ENCODE measurements around the gene PRKG1.
"Not testable (repeated sequence)": the region's sequence is repeated elsewhere in the genome, so short reads cannot be mapped to it uniquely, and the experiment has no call there.

Gene PRKG1

GRCh38 chr10:52007091-52007490 lies 932.8 kb downstream of the PRKG1 start:
- DNase-seq (ENCODE audit: low spot score), result no peak

- no peak for DNase-seq (ENCODE audit: low spot score)
Measured at GRCh38 chr10:52011118-52011517, 936.8 kb downstream of the PRKG1 start.

DNA sequence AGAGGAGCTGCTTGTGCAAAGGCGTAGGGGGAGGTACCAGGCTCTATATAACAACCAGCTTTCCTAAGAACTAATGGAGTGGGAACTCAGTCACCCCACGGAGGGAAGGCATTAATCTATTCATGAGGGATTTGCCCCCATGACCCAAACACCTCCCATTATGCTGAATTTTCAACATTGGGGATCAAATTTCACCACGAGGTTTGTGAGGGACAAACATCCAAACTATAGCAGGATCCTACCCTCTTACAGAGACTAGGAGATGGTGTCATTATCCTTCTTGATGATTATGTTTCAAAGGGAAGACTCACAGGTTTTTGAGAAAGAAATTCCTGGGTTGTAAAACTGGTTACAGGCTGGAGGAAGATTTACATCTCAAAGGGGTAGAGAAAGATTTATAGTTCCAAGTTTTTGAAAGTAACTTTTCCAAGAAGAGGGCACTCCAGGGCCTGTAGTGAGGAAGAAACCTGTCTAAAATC lies 944.8 kb downstream of the PRKG1 start:
- DNase-seq (ENCODE audit: low spot score), result no peak

DNA sequence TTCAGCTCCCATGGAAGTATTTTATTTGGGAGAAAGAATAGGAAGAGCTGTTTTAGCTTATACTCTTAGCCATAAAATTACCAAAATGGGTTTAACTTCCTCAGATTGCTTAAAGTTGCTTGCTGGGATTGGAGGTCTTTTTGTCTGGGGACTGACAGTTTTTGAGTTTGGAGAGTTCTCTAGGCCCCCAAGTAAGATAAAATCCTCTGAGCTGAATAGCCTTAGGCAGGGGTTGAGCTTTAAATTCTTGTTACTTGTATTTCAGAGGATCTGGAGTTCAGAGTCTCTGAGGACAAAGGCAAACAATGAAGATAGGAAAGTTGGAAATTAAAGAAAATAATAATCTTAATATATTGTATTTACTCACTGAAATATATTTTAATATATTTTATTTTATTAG lies 945.4 kb downstream of the PRKG1 start:
- DNase-seq (ENCODE audit: low spot score), result no peak

GRCh38 chr10:52020173-52020572 lies 945.9 kb downstream of the PRKG1 start:
- DNase-seq (ENCODE audit: low spot score), result no peak

DNA sequence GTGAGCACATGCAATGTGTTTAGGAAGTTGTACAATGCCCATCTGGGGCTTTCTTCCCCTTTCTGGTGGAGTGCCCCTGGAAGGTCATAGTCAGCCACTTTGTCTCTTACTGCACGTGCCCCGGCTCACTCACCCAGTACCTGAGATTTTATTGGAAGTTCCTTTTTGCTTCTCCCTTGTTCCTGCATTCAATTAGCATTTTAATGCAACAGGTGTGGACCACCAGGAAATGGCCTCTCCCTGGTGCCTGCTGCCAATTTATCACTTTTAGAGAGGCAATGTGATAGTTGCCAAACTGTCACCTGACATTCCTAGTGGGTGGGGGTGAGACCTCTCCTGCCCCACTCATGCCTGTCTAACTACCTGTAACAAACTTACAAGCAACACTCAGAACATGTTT lies 946.4 kb downstream of the PRKG1 start:
- DNase-seq (ENCODE audit: low spot score), result no peak

DNA sequence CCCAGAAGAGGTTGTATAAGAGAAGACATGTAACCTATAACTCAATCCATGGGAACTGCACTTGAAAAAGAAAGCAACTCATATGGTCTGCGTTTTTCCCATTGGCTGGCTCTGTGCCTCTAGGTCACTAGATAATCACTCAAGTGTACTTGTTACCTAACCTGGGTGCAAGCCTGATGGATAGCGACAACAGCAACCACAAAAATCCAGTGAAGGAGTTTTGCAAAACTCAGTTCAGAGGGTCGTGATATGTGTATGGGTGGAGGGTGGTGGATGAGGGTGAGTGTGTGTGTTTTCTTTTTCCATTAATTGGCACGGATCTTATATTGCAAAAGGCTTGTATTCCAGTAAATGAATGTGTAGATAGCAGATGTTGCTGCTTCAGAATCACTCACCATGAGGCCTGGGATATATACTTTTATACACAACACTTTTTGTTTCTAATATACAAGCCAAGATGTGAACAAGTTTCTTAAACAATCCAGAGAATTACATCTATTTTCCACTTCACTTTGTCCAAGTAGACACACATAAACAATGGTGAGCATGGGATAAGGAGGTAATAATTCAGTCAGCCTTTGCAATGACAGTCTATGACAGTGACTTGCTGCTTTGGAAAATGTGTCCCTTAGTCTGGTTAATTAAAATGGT lies 952.9 kb downstream of the PRKG1 start:
- DNase-seq (ENCODE audit: low spot score), result no peak

DNA sequence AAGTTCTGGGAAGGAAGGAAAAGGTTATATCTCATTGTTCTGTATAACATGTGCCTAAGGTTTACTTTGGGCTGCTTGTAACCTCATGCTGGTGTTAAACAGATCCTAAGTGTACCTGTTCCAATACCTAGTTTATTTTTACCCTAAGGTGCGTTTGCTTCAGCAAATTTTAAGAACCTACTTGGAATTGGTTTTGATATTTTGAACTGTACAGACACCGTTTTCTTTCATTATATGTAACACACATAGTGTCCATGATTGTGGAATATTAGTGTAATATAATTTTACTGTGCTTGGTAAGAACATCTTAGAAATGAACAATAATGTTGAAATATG lies 954.2 kb downstream of the PRKG1 start:
- DNase-seq (ENCODE audit: low spot score), result no peak

DNA sequence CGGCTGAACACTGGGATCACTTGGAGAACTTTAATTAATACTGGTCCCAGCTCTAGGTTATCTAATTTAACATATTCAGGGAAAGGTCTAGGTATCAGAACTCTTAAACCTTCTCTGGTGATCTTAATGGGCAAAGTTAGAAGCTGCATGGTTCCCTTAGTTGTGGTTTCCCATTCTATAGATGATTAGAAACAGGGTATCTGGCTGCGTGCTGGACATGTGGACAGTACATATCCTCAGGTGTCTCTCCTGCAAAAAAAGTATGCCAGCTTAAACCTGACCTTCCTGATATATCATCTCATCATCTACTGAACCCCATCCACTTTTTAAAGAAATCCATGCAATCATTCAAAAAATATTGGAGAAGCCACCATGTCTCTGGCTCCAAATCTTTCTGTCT lies 955.3 kb downstream of the PRKG1 start:
- no peak for DNase-seq (ENCODE audit: low spot score)

GRCh38 chr10:52030051-52030790 lies 955.9 kb downstream of the PRKG1 start:
- DNase-seq (ENCODE audit: low spot score), result peak; percentile 15

DNA sequence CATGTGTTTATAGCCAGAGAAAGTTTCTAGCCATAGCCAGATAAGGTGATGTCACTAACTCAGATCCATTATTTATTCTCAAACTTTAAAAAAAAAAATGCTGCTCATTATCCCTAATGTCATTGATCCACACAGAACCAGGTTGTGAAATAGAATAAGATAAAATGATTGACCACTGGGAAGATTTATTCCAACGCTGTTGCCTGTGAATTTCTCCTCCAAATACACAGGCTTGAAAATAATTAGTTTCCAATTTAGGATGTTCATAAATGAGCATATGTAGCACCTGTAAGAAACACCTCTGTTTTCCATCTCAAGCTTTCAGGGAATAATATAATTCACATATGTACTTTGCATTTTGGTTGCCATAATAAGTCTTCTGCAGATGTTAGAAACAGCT lies 956.7 kb downstream of the PRKG1 start:
- no peak for DNase-seq (ENCODE audit: low spot score)

DNA sequence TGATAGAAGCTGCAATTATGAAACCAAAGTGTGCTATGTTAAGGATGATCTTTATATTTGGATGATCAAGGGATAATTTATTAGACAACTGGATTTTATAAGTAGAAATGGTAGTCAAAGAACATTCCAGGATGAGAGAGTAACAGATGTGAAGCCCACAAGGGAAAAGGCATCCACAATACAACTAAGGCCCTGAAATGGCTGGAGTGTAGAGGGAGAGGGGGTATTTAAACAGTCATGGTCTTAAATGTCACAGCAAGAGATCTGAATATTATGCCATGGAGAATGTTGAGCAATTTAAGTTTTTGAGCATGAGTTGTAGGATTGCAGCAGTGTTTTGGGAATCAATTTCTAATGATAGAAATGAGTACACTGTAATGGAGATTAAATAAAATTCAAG lies 957.5 kb downstream of the PRKG1 start:
- DNase-seq (ENCODE audit: low spot score), result no peak

DNA sequence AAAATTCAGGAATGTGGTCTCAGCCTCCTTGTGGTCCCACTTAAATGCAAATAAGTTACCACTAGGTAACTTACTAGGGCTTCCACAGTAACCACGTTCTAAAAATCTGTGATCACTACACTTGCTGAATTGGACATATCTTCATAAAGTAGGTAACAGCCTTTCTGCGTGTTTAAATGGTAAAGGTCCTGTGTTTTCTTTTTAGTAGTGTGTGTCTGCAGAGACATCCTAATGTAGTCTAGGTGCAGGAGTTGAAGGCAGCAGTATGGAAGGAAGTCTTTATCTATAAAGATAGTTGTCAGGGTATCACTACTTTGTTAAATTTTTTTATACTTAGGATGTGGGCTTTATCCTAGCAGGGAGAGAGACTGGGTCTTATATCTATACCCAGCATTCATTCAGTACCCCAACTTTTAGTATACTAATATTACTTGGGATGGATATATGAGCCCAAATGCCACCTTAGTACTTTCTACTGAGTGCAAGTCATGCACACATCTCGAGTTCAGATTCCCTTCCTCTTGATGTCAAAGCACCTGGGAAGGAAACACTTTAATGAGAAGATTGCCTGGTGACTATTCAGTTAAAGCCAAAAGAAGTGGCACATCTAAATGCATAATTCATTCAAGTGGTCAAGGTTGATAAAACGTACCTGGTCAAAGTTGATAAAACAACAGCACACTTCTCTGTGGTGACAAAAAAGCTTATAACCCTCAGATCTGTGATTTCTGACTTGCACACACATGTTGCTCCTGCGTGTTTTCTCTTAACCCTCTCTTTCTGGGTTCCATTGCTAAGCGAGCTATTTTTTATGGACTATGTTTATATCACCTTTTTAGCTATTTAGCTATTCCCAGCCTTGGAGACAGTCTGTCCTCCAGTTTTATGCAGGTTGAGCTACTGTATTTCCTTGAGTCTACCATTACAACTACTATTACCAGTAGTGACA lies 958.7 kb downstream of the PRKG1 start:
- DNase-seq (ENCODE audit: low spot score), result no peak

- not testable (repeated sequence) for DNase-seq (ENCODE audit: low spot score)
Measured at GRCh38 chr10:52039002-52039793, 964.9 kb downstream of the PRKG1 start.

DNA sequence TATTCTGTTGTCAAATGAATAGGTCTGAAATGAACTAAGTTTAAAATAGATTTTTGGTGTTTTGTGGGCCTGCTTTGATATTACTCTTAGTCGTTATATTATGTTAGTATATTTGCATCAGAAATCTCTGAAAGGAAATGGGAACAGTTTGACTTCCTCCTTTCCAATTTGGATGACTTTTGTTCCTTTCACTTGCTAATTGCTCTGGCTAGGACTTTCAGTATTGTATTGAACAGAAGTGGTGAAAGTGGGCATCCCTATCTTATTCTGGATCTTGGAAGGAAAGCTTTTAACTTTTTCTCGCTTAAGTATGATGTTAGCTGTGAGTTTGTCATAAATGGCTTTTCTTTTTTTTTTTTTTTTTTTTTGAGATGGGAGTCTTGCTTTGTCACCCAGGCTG lies 966.2 kb downstream of the PRKG1 start:
- DNase-seq (ENCODE audit: low spot score), result no peak

DNA sequence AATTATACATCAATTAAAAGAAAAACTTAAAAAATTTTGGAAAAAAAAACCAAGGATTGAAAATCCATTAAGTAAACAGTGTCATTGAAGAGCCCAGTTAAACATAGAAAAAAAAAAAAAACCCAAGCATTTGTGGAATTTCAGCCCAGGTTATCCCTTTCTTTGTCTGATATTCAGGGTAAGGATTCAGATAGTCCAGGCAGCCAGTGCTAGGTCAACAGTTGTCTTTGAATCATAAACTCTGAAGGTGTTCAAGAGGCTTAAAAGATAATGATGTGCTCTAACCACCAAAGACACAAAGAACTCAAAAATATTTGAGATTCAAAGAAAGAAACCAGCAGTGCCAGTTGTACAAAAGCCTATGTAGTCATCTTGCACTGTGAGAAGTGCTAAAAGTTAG lies 969.5 kb downstream of the PRKG1 start:
- no peak for DNase-seq (ENCODE audit: low spot score)

GRCh38 chr10:52048051-52048450 lies 973.8 kb downstream of the PRKG1 start:
- DNase-seq (ENCODE audit: low spot score), result no peak

DNA sequence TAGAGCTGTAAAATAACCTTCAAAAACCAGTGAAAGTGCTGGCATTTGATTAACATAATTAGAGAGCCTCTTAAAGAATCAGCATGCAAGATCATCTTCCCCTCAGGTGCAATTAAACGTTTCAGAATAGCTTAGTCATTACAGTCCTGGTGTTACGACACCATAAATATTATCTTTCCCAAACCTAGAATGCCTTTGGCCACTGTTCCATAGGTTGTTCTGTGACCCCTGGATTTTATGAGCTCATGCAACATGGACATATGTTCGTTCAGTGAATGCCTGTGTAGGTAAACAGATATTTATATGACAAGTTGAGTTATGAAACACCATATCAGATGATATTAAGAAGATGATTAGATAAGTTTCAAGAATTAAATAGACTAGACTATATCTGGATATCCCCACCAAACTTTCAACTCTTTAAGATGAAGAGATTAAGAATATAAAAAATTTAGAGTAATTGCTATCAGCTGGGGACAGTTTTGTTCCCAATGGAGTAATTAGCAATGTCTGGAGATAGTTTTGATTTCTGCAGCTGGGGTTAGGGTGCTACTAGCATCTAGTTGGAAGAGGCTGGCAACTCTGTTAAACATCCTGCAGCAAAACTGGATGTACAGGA lies 976.3 kb downstream of the PRKG1 start:
- no peak for DNase-seq (ENCODE audit: low spot score)

DNA sequence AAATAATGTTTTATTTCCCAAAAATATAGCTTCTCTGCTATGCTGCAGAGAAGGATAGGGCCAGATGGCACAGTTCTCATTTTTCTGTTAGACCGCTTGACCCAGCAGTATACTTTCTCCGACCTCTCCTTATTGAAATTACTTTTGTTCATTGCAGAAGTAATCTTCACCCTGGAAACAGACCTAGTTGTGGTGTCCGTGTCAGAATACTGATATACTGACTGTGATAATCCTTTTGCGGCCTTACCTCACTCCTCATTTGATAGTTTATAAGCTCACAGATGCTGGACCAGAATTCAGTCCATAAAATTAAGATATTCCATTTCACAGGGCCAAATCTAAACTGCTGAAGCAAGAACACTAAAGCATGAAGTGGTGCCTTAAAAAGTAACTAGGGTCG lies 979.2 kb downstream of the PRKG1 start:
- no peak for DNase-seq (ENCODE audit: low spot score)

- no peak for DNase-seq (ENCODE audit: low spot score)
Measured at GRCh38 chr10:52056291-52056690, 982.0 kb downstream of the PRKG1 start.

DNA sequence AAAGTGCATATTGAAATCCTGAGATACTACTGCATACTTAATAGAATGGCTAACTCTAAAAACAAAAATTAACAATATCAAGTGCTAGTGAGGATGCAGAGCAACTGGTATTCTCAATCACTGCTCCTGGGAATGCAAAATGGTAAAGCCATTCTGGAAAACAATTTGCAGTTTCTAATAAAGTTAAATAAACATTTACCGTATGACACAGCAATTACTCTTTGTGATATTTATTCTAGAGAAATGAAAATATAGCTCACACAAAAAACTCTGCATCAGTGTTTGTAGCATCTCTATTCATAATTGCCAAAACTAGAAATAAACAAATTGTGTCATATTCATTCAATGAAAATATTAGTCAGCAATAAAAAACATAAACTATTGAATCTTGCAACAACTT lies 984.8 kb downstream of the PRKG1 start:
- DNase-seq (ENCODE audit: low spot score), result no peak

DNA sequence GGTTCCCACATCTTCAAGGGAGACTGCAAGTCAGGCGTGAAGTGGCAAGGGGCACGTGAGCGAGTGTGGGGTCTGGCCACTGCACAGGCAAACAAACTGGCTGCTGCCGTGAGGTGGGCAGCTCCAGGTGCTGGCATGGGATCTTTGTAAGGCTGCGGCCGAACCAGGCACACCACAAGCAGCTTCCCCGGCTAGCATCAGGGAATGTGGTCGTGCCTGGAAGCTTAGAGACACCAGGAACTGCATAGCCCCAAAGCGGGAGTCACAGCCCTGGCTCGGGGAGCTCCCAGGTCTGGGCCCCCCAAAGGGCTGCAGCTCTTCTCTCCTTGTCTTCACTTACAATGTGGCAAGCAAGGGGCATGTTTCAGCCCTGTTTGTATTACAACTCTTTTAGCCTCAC lies 988.9 kb downstream of the PRKG1 start:
- no peak for DNase-seq (ENCODE audit: low spot score)

All from RKO (cell line).